Activated CD4-positive, alpha-beta memory T cell treated with anti-CD3 and anti-CD28 coated beads for 36 hours (primary cell): Measurements from ENCODE around the gene FLACC1. TPM values are rescaled to one million over a fixed set of nuclear protein-coding genes. Genes with fewer than 3 reads are reported as not detected.

Source experiments
- CTCF ChIA-PET: fragments of 350-600 bp; sonication (Branson Sonifier 250); formaldehyde crosslinking; loops from one replicate; lab custom pipeline; 2021; ENCODE audit warnings: antibody characterized with exemption, inconsistent platforms; lab: Charles Lee
- POLR2A ChIA-PET: fragments of 350-600 bp; sonication (Branson Sonifier 250); formaldehyde crosslinking; loops from one replicate; lab custom pipeline; 2021; ENCODE audit warnings: antibody characterized with exemption; lab: Charles Lee
- DNase-seq: peaks from one replicate; pipeline ENCODE4 v3.0.0-alpha.2; 2020
- H3K27ac Mint-ChIP-seq: one replicate; pipeline ENCODE4 v1.8.0; 2021; ENCODE audit warnings: mixed read lengths
- H3K27me3 Mint-ChIP-seq: one replicate; pipeline ENCODE4 v1.8.0; 2021; ENCODE audit warnings: mixed read lengths
- H3K36me3 Mint-ChIP-seq: one replicate; pipeline ENCODE4 v1.8.0; 2021; ENCODE audit warnings: mixed read lengths
- H3K4me1 Mint-ChIP-seq: one replicate; pipeline ENCODE4 v1.8.0; 2021; ENCODE audit warnings: low read depth, mixed read lengths
- H3K4me3 Mint-ChIP-seq: one replicate; pipeline ENCODE4 v1.8.0; 2021; ENCODE audit warnings: mild to moderate bottlenecking, mixed read lengths
- H3K9me3 Mint-ChIP-seq: one replicate; pipeline ENCODE4 v1.8.0; 2021; ENCODE audit warnings: mixed read lengths
- intact Hi-C: fragments of 100-400 bp; cut with micrococcal nuclease; formaldehyde crosslinking; loops from one replicate; pipeline ENCODE4 v1.15.1; 2023
- total RNA-seq, 2 experiments: library from RNA; stranded (reverse); gene quantifications; one replicate each; pipeline ENCODE4 v1.2.3, GENCODE V29; 2021

FLACC1 gene
- total RNA-seq, 2 experiments from 2014 or later: 0.63 to 0.67 TPM

DNA sequence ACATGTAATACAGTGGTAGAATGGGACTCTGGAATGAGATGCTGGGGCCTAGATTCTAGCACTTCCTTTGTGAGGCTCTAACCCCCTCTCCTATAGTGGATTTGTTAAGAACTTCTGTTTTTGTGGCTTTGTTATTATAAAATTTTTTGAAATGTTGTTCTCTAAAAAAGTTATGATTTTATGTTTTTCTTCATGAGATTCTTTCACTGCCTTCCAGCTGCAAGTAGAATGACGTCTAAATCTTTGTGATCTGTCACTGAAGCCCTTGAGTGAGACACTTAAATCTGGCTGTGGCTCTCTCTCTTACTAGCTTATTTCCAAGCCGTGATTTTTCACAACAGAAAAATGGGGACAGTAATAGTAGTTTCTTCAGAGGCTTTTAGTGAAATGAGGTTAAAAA is 95.2 kb downstream of the FLACC1 start:
- Mint-ChIP-seq H3K9me3 (no peaks in the 10 kb centered on the region), H3K4me1 (peaks cover 70% of the 10 kb centered on the region), H3K4me3 (peak overlapping the region; percentile 100), H3K27me3 (no peaks in the 10 kb centered on the region), H3K36me3 (peaks cover 30% of the 10 kb centered on the region), H3K27ac (peak overlapping the region; percentile 100)
- CTCF ChIA-PET: interaction anchor here (0.7 to 8.9 kb wide), 8 partner anchors 8 to 373 kb away, joined by 3 to 120 read pairs (median 4); partner anchors contain the start of genes CASP10, NIF3L1 and PPIL3
- intact Hi-C loops: loop anchor here (1.0 to 5.0 kb wide), 5 partner anchors 10 to 1005 kb away; partner anchors contain the start of genes NOP58 and TMEM237
- POLR2A ChIA-PET: interaction anchor here (0.9 to 9.8 kb wide), 9 partner anchors 8 to 398 kb away, joined by 3 to 96 read pairs (median 16); partner anchors contain the start of genes CFLAR, CLK1, STRADB and TRAK2
- no peak for DNase-seq

DNA sequence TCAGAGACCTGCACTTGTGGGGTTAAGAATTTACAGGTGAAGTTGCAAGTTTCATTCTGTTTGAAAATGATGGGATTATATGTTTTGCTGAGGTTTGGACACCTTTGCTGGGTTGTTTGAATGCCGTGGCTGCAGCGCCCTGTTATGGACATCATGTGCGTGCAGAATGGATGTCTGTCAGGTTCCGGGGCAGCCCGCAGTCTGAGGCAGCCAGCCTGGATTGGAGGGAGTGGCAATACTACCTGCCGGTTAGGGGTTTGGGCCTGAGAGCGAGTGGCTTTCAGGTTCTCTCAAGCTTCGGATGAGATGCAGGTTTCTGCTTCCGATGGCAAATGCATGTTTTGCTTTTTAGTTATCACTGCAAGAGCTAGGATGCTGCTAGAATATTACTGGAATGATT is 95.7 kb downstream of the FLACC1 start:
- Mint-ChIP-seq H3K27me3 (no peaks in the 10 kb centered on the region), H3K9me3 (no peaks in the 10 kb centered on the region), H3K36me3 (peaks cover 28% of the 10 kb centered on the region), H3K4me3 (peak overlapping the region; percentile 100), H3K4me1 (peaks cover 70% of the 10 kb centered on the region), H3K27ac (peak overlapping the region; percentile 100)
- intact Hi-C loops: loop anchor here (2.0 to 5.0 kb wide), 3 partner anchors 143 to 1006 kb away; partner anchors contain the start of genes NOP58 and TMEM237
- ChIA-PET CTCF (interaction anchor here (0.7 to 8.9 kb wide), 8 partner anchors 7 to 103 kb away, joined by 3 to 120 read pairs (median 4); partner anchors contain the start of gene CASP10), POLR2A (interaction anchor here (0.9 to 9.8 kb wide), 9 partner anchors 8 to 397 kb away, joined by 3 to 96 read pairs (median 11); partner anchors contain the start of genes CFLAR, CLK1, STRADB and TRAK2)
- peak; percentile 82 for DNase-seq

DNA sequence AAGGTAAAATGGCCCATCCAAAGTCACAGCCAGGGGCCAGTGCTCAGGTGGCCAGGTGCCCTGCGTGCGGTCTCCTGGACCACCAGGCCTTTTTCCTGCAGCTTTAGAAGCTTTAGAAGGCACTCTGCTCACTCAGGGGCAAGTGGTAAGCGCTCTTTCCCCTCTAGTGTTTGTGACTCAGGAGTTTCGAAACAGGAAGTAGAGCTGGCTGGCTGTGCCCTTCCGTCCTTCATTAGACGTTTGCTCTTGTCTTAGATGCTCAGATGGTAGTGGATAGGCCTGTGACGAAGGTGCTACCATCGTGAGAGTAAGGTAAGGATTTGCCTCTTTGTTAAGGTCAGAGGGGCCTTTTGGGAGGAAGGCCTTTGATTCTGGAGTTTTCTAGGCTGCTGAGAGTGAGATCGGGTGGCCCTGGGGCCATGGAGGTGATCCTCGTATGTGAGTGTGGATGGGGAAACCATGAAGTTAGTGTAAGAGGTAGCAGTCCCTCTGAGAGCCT is 96.8 kb downstream of the FLACC1 start, which contains the start of gene CASP8:
Gene CASP8, plus strand, starts transcription at position 235 of the 499 bp plus-strand sequence. CDS start 5,951 bp downstream, outside the sequence.
- peak within 1 kb of the TSS; percentile 100 for H3K27ac Mint-ChIP-seq
- POLR2A ChIA-PET: interaction anchor here (0.7 to 9.8 kb wide), 10 partner anchors 13 to 788 kb away, joined by 3 to 96 read pairs (median 8); partner anchors contain the start of genes CFLAR and CLK1

DNA sequence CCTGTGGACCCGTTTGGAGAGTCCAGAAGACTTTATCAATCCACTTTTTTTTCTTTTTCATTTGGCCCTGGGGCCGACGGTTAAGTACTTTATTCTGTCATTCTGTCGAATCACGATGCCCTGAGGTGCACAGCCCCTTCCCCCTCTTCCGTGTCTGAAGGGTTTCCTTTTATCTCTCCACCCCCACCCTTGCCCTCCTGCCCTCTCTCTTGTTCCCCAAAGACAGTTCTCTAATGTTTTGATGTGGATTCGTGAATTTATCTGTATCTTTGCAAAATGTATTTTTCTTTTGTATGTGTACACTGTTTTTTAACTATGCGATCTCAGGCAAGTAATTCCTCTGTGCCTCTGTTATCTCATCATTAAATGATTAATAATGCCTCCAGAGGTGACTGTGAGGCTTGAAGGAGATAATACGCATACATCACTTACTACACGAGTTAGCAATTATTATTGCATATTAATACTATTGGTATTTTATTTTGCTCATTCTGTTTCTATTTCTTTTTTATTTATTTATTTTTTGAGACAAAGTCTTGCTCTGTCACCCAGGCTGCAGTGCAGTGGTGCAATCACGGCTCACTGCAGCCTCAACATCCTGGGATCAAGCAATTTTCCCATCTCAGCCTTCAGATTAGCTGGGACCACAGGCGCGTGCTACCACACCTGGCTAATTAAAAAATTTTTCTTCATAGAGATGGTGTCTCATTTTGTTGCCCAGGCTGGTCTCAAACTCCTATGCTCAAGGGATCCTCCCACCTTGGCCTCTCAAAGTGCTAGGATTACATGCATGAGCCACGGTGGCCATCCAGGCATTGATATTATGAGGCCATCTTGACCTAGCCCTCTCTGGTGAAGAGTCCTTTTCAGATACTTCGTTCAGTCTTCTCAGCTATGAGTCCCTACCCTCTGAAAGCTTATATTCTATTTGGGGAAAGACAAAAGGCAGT is 98.2 kb downstream of the FLACC1 start:
- ChIA-PET POLR2A (interaction anchor here (1.0 to 9.8 kb wide), 5 partner anchors 11 to 395 kb away, joined by 3 to 96 read pairs (median 28); partner anchors contain the start of genes CASP10, CFLAR and CLK1), CTCF (interaction anchor here (1.0 to 8.9 kb wide), 6 partner anchors 12 to 193 kb away, joined by 3 to 120 read pairs (median 4); partner anchors contain the start of genes STRADB and TRAK2)
- H3K36me3 Mint-ChIP-seq: peaks cover 30% of the 10 kb centered on the region
- intact Hi-C loops: loop anchor here (1.0 to 10.0 kb wide), 8 partner anchors 23 to 554 kb away; partner anchors contain the start of genes CASP10, NIF3L1, PPIL3 and STRADB
- no peaks in the 10 kb centered on the region for H3K9me3 Mint-ChIP-seq
- DNase-seq: no peak
- H3K27ac Mint-ChIP-seq: peak overlapping the region; percentile 98
- H3K27me3 Mint-ChIP-seq: no peaks in the 10 kb centered on the region
- peak overlapping the region; percentile 85 for H3K4me3 Mint-ChIP-seq
- H3K4me1 Mint-ChIP-seq: peaks cover 68% of the 10 kb centered on the region

More for the DNA sequence above, 96.8 kb downstream of the FLACC1 start, which contains the start of gene CASP8:
- intact Hi-C loops: loop anchor here (1.0 to 5.0 kb wide), 4 partner anchors 13 to 1007 kb away; partner anchors contain the start of genes NOP58 and TMEM237
- Mint-ChIP-seq H3K4me3 (peak within 1 kb of the TSS; percentile 100), H3K36me3 (peaks cover 25% of the 10 kb centered on the region), H3K9me3 (no peaks in the 10 kb centered on the region), H3K27me3 (no peaks in the 10 kb centered on the region), H3K4me1 (peaks cover 68% of the 10 kb centered on the region)
- DNase-seq: peak; percentile 82
- CTCF ChIA-PET: interaction anchor here (1.0 to 8.9 kb wide), 9 partner anchors 9 to 191 kb away, joined by 3 to 120 read pairs (median 4); partner anchors contain the start of genes CASP10, STRADB and TRAK2

DNA sequence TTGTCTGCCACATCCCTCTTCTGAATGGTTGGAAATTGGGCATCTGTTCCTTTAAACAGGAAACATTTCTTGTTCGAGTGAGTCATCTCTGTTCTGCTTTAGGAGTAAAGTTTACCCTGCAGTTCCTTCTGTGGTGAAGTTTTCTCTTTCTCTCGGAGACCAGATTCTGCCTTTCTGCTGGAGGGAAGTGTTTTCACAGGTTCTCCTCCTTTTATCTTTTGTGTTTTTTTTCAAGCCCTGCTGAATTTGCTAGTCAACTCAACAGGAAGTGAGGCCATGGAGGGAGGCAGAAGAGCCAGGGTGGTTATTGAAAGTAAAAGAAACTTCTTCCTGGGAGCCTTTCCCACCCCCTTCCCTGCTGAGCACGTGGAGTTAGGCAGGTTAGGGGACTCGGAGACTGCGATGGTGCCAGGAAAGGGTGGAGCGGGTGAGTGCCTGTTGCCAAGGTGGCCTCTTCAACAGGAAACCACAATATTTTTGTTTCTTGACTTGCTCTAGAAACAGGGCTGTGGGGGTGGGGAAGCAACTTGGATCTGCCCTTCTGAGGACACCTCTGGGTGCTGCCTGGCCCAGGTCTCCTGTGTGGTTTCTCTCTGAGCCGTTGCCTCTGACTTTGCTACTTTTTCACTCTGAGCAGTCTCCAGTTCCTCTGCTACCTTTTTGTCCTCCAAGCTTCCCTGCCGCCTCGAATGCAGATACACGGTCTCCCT is 99.0 kb downstream of the FLACC1 start:
- Mint-ChIP-seq H3K4me1 (peaks cover 66% of the 10 kb centered on the region), H3K27me3 (no peaks in the 10 kb centered on the region), H3K9me3 (no peaks in the 10 kb centered on the region), H3K4me3 (peak overlapping the region; percentile 85), H3K27ac (peak overlapping the region; percentile 98), H3K36me3 (peaks cover 30% of the 10 kb centered on the region)
- DNase-seq: peak; percentile 96
- intact Hi-C loops: loop anchor here (1.0 to 10.0 kb wide), 8 partner anchors 22 to 553 kb away; partner anchors contain the start of genes CASP10, NIF3L1, PPIL3 and STRADB
- ChIA-PET POLR2A (interaction anchor here (0.6 to 9.8 kb wide), 3 partner anchors 7 to 75 kb away, joined by 3 to 96 read pairs (median 3); partner anchors contain the start of gene CASP10), CTCF (interaction anchor here (1.8 to 3.4 kb wide), 2 partner anchors 21 to 25 kb away, joined by 7 to 30 read pairs; no protein-coding TSS in a partner anchor)

DNA sequence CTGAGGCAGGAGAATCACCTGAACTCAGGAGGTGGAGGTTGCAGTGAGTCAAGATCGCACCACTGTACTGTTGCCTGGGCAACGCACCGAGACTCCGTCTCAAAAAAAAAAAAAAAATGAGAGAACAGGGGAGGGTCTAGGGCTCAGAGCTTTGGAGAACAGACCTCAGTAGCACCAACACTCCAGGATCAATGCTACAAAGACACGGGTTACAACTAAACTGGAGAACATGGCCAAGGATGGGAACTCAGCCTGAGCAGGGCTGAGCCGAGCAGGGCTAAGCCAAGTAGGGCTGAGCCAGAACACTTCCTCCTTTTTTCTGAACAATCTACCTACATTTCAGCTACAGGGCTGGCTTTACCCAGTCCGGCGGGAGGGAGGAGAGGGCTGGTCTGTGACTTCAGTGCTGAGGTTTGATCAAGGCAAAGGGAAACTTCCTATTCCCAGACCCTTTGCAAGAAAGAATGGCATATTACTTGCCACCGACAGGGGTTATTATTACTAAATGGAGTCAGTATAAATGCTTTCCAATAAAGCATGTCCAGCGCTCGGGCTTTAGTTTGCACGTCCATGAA is 99.7 kb downstream of the FLACC1 start:
- H3K4me3 Mint-ChIP-seq: peak overlapping the region; percentile 85
- H3K9me3 Mint-ChIP-seq: peaks cover under 1% of the 10 kb centered on the region
- CTCF ChIA-PET: interaction anchor here (1.8 to 3.4 kb wide), 2 partner anchors 20 to 24 kb away, joined by 7 to 30 read pairs; no protein-coding TSS in a partner anchor
- peaks cover 67% of the 10 kb centered on the region for H3K4me1 Mint-ChIP-seq
- peak overlapping the region; percentile 98 for H3K27ac Mint-ChIP-seq
- no peaks in the 10 kb centered on the region for H3K27me3 Mint-ChIP-seq
- H3K36me3 Mint-ChIP-seq: peaks cover 29% of the 10 kb centered on the region
- DNase-seq: peak; percentile 64
- intact Hi-C loops: loop anchor here (10.0 kb wide), 1 partner anchor 553 kb away; no protein-coding TSS in a partner anchor
- POLR2A ChIA-PET: interaction anchor here (0.6 to 9.8 kb wide), 4 partner anchors 8 to 24 kb away, joined by 3 to 96 read pairs (median 4); no protein-coding TSS in a partner anchor

DNA sequence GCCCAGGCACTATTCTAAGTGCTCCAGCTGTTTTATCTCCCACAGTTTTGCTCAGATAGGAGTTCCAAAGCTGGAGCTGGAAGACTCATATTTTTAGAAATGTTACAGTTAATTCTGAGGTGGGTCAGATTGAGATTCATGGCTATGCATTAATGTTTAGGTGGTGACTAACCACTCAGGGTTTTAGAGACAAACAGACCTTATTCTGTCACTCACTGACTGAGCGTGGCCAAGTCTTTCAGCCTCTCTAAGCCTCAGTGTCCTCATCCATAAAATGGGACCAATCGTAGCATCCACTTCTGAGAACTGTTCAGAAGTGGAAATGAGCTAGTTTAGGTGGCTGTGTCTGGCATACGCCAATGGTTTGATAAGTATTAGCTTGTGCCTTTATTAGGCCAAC is 101.1 kb downstream of the FLACC1 start:
- H3K4me1 Mint-ChIP-seq: peaks cover 71% of the 10 kb centered on the region

DNA sequence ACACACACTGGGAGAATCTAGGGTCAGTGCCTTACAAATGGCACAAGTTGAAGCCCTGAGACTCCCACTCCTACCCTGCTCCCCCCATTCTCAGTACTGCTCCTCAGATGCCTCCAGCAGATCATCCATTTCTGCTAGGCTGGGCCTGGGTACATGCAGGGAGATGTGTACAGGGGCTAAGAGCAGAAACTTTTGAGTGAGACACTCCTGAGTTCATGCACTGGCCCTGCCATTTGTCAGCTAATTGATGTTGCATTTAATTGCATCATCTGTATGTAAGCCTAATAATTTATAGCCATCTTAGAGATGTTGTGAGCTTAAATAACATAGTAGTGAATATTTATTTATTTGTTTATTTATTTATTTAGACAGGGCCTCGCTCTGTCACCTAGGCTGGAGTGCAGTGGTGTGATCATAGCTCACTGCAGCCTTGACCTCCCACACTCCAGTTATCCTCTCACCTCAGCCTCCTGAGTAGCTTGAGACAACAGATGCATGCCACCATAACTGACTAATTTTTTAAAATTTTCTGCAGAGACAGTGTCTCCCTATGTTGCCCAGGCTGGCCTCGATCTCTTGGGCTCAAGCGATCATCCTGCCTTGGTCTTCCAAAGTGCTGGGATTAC is 101.6 kb downstream of the FLACC1 start:
- peaks cover 5% of the 10 kb centered on the region for H3K9me3 Mint-ChIP-seq
- H3K27ac Mint-ChIP-seq: peak overlapping the region; percentile 73
- CTCF ChIA-PET: interaction anchor here (3.4 kb wide), 1 partner anchor 22 kb away, joined by 30 read pairs; no protein-coding TSS in a partner anchor
- no peak overlapping the region for H3K4me3 Mint-ChIP-seq
- intact Hi-C loops: loop anchor here (10.0 kb wide), 1 partner anchor 551 kb away; no protein-coding TSS in a partner anchor
- H3K36me3 Mint-ChIP-seq: peaks cover 30% of the 10 kb centered on the region
- POLR2A ChIA-PET: no interaction called here
- DNase-seq: no peak
- H3K27me3 Mint-ChIP-seq: no peaks in the 10 kb centered on the region
- H3K4me1 Mint-ChIP-seq: peaks cover 76% of the 10 kb centered on the region

More for the DNA sequence above, 101.1 kb downstream of the FLACC1 start:
- Mint-ChIP-seq H3K27me3 (no peaks in the 10 kb centered on the region), H3K27ac (peak overlapping the region; percentile 98), H3K36me3 (peaks cover 28% of the 10 kb centered on the region), H3K9me3 (peaks cover 2% of the 10 kb centered on the region), H3K4me3 (no peak overlapping the region)
- CTCF ChIA-PET: interaction anchor here (1.8 to 3.4 kb wide), 2 partner anchors 19 to 23 kb away, joined by 7 to 30 read pairs; no protein-coding TSS in a partner anchor
- POLR2A ChIA-PET: interaction anchor here (1.4 to 9.8 kb wide), 2 partner anchors 14 to 23 kb away, joined by 4 to 96 read pairs; no protein-coding TSS in a partner anchor
- DNase-seq: no peak
- intact Hi-C loops: loop anchor here (10.0 kb wide), 1 partner anchor 551 kb away; no protein-coding TSS in a partner anchor

DNA sequence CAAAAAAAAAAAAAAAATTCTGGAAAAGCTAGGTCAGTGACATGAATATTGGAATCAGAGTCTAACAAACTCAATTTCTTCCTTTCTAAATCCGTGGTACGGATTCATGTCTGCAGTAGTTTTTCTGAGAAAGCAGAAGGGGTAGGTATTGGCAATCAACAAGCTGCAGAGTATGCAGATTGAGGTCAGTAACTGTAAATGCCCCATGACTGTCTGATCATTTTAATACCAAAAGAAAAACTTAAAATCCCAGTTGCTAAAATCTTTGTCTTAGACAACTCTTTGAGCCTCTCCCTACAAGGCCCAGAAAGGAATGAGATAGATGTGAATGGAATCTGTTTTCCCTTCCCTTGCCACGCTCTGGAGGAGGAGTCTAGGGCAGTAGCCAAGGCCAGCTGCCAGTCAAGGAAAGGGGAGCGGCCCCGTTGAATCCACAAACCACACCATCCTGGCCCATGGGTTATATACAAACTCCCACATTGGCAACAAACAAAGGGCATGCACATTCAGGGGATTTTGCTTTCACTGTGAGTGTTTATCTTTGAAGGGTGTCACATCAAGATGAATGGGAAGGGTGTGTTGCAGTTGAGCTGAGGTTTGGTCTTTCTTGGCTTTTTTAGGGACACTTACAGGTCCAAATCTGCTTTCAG is 102.9 kb downstream of the FLACC1 start:
- Mint-ChIP-seq H3K4me1 (peaks cover 79% of the 10 kb centered on the region), H3K27ac (peak overlapping the region; percentile 73), H3K36me3 (peaks cover 36% of the 10 kb centered on the region), H3K27me3 (no peaks in the 10 kb centered on the region), H3K4me3 (no peak overlapping the region), H3K9me3 (peaks cover 5% of the 10 kb centered on the region)
- CTCF ChIA-PET: interaction anchor here (0.9 to 2.3 kb wide), 4 partner anchors 8 to 22 kb away, joined by 3 to 9 read pairs (median 7); no protein-coding TSS in a partner anchor
- POLR2A ChIA-PET: interaction anchor here (1.3 to 2.4 kb wide), 3 partner anchors 9 to 127 kb away, joined by 3 to 16 read pairs (median 13); no protein-coding TSS in a partner anchor
- intact Hi-C loops: loop anchor here (10.0 kb wide), 1 partner anchor 549 kb away; no protein-coding TSS in a partner anchor
- peak; percentile 54 for DNase-seq
